NCI-H2029 (cell line): ENCODE data around the gene POLE3.
"Not testable (repeated sequence)": the region's sequence is repeated elsewhere in the genome, so short reads cannot be mapped to it uniquely, and the experiment has no call there.

Experiments
- DNase-seq: peaks from one replicate; lab custom pipeline; 2025; lab: John Stamatoyannopoulos, UW

The POLE3 gene

GRCh38 chr9:113410207-113410864 lies at the start of gene POLE3, which contains the start of gene C9orf43:
Gene POLE3 (minus strand): TSS chr9:113410675. CDS start chr9:113410293, 382 bp downstream.
Gene C9orf43 (plus strand): TSS chr9:113410747. CDS start chr9:113413494, 2,747 bp downstream.
- peak; percentile 95 for DNase-seq

- DNase-seq = no peak
These were observed 45.8 kb upstream of the POLE3 start for GRCh38 chr9:113456235-113456634.

- peak; percentile 20 for DNase-seq
These were observed 44.7 kb upstream of the POLE3 start for GRCh38 chr9:113454914-113455761.

GRCh38 chr9:113452113-113452605 lies 41.7 kb upstream of the POLE3 start:
- no peak for DNase-seq

- no peak for DNase-seq
These were observed 38.9 kb upstream of the POLE3 start for GRCh38 chr9:113449376-113449775.

- peak; percentile 52 for DNase-seq
These were observed 35.9 kb upstream of the POLE3 start for GRCh38 chr9:113446323-113446740.

GRCh38 chr9:113444736-113445135 lies 34.3 kb upstream of the POLE3 start:
- no peak for DNase-seq

- DNase-seq = not testable (repeated sequence)
These were observed 27.2 kb upstream of the POLE3 start for GRCh38 chr9:113437716-113438115.

- DNase-seq = no peak
These were observed 26.4 kb upstream of the POLE3 start for GRCh38 chr9:113436728-113437515.

GRCh38 chr9:113431191-113431590 lies 20.7 kb upstream of the POLE3 start:
- DNase-seq = no peak

- no peak for DNase-seq
These were observed 17.7 kb upstream of the POLE3 start for GRCh38 chr9:113428062-113428615.

GRCh38 chr9:113427629-113428028 lies 17.2 kb upstream of the POLE3 start:
- no peak for DNase-seq

- no peak for DNase-seq
These were observed 16.2 kb upstream of the POLE3 start for GRCh38 chr9:113426701-113427100.

GRCh38 chr9:113425072-113425471 lies 14.6 kb upstream of the POLE3 start:
- no peak for DNase-seq

- DNase-seq = no peak
These were observed 11.3 kb upstream of the POLE3 start for GRCh38 chr9:113421726-113422125.

- DNase-seq = no peak
These were observed 6.9 kb upstream of the POLE3 start for GRCh38 chr9:113417370-113417769.

GRCh38 chr9:113416149-113416721 lies 5.8 kb upstream of the POLE3 start:
- no peak for DNase-seq

GRCh38 chr9:113409883-113410206 lies 630 bp downstream of the POLE3 start:
- no peak for DNase-seq

GRCh38 chr9:113409481-113409880 lies 994 bp downstream of the POLE3 start:
- no peak for DNase-seq

GRCh38 chr9:113406873-113407511 lies 3.5 kb downstream of the POLE3 start:
- peak; percentile 54 for DNase-seq

- not testable (repeated sequence) for DNase-seq
These were observed 4.1 kb downstream of the POLE3 start for GRCh38 chr9:113406353-113406752.
